HepG2 (cell line): ENCODE measurements around the gene NTN3. TPM values are rescaled to one million over a fixed set of nuclear protein-coding genes. Genes with fewer than 3 reads are reported as not detected.

Source experiments
- FOXM1 ChIP-seq: sonication (generic); formaldehyde crosslinking; IDR thresholded peaks from 2 replicates; pipeline ENCODE4 v1.5.0; 2020; ENCODE audit warnings: missing genetic modification reagents
- HDAC2 ChIP-seq: sonication (generic); formaldehyde crosslinking; IDR thresholded peaks from 2 replicates; pipeline ENCODE4 v1.4.0; 2020; ENCODE audit warnings: missing genetic modification reagents
- KLF6 ChIP-seq: IDR thresholded peaks from 2 replicates; pipeline ENCODE4 v1.8.0; 2016; ENCODE audit warnings: missing biosample characterization, missing genetic modification reagents
- KLF9 ChIP-seq: IDR thresholded peaks from 2 replicates; pipeline ENCODE4 v1.6.1; 2016; ENCODE audit warnings: low read depth
- MAF1 ChIP-seq: sonication (generic); formaldehyde crosslinking; IDR thresholded peaks from 2 replicates; pipeline ENCODE4 v1.5.0; 2020; ENCODE audit warnings: missing genetic modification reagents, borderline replicate concordance
- RAD21 ChIP-seq: fragments of 450-650 bp; formaldehyde crosslinking; IDR thresholded peaks from 2 replicates; pipeline ENCODE4 v1.5.0; 2020; ENCODE audit warnings: mild to moderate bottlenecking
- RARA ChIP-seq: IDR thresholded peaks from 2 replicates; pipeline ENCODE4 v1.6.1; 2016; ENCODE audit warnings: missing genetic modification reagents, missing compliant biosample characterization
- SMAD3 ChIP-seq: sonication (generic); formaldehyde crosslinking; IDR thresholded peaks from 2 replicates; pipeline ENCODE4 v1.4.0; 2020; ENCODE audit warnings: missing genetic modification reagents
- TBP ChIP-seq: sonication (generic); formaldehyde crosslinking; IDR thresholded peaks from 2 replicates; pipeline ENCODE4 v1.5.0; 2020; ENCODE audit warnings: missing genetic modification reagents
- TCF12 ChIP-seq, 2 experiments: fragments of 450-650 bp in 1 of 2; sonication (generic) in 1 of 2; formaldehyde crosslinking in 1 of 2; IDR thresholded peaks; 2 replicates each; pipeline versions ENCODE4 v1.6.1 to v1.8.0; 2017 to 2022; ENCODE audit warnings: antibody characterized with exemption in 1 of 2, mild to moderate bottlenecking in 1 of 2, missing genetic modification reagents in 1 of 2, moderate library complexity in 1 of 2
- ZBED4 ChIP-seq: sonication (generic); formaldehyde crosslinking; IDR thresholded peaks from 2 replicates; pipeline ENCODE4 v1.4.0; 2020; ENCODE audit warnings: missing genetic modification reagents, borderline replicate concordance
- ZBTB7A ChIP-seq: sonication (generic); formaldehyde crosslinking; IDR thresholded peaks from 2 replicates; pipeline ENCODE4 v1.8.0; 2022; ENCODE audit warnings: mild to moderate bottlenecking, missing genetic modification reagents
- ZBTB8A ChIP-seq: sonication (generic); formaldehyde crosslinking; IDR thresholded peaks from 2 replicates; pipeline ENCODE4 v1.4.0; 2020; ENCODE audit warnings: mild to moderate bottlenecking, low read depth, missing genetic modification reagents, borderline replicate concordance
- ZFP36 ChIP-seq: fragments of 150-350 bp; IDR thresholded peaks from 2 replicates; pipeline ENCODE4 v1.6.1; 2018; ENCODE audit warnings: borderline replicate concordance, low read length, low read depth; ENCODE audit not compliant: partially characterized antibody
- ZNF335 ChIP-seq: sonication (generic); formaldehyde crosslinking; IDR thresholded peaks from 2 replicates; pipeline ENCODE4 v1.4.0; 2020; ENCODE audit warnings: missing genetic modification reagents
- ZNF800 ChIP-seq: sonication (generic); formaldehyde crosslinking; IDR thresholded peaks from 2 replicates; pipeline ENCODE4 v1.4.0; 2020; ENCODE audit warnings: missing genetic modification reagents
- ZNF883 ChIP-seq: sonication (generic); formaldehyde crosslinking; IDR thresholded peaks from 2 replicates; pipeline ENCODE4 v1.5.1; 2020; ENCODE audit warnings: mild to moderate bottlenecking, missing genetic modification reagents; ENCODE audit errors: not compliant biosample characterization
- ZSCAN30 ChIP-seq: sonication (generic); formaldehyde crosslinking; IDR thresholded peaks from 2 replicates; pipeline ENCODE4 v1.5.0; 2020; ENCODE audit warnings: mild to moderate bottlenecking, missing genetic modification reagents
- polyA plus RNA-seq, 8 experiments: library from polyadenylated mRNA; depleted of rRNA in 3 of 8; stranded (reverse) in 7 of 8; unstranded in 1 of 8; fragments of >200 nt; fragmentation: Illumina TruSeq in 4 of 8; extraction: Trizol in 4 of 8; gene quantifications; 2 replicates each; pipeline versions ENCODE4 v1.2.1 to v1.2.3, GENCODE V29; 2011 to 2016; ENCODE audit warnings: low read depth in 4 of 8, missing spikeins in 1 of 8, mixed read lengths in 1 of 8; ENCODE audit not compliant: insufficient read depth in 1 of 8
- total RNA-seq, 5 experiments: library from RNA; depleted of rRNA; stranded (reverse); fragments of >200 nt; fragmentation: Illumina TruSeq; extraction: Trizol; gene quantifications; 2 replicates each; pipeline ENCODE4 v1.2.3, GENCODE V29; 2016; ENCODE audit warnings: low read depth in 1 of 5
- TF ChIP-seq, protein P1 (sequence below): sonication (generic); formaldehyde crosslinking; conservative IDR thresholded peaks from 2 replicates; pipeline ENCODE4 v1.4.0; 2020; ENCODE audit warnings: missing genetic modification reagents
- TF ChIP-seq, protein P2 (sequence below): sonication (generic); formaldehyde crosslinking; IDR thresholded peaks from 2 replicates; pipeline ENCODE4 v1.5.0; 2020; ENCODE audit warnings: missing genetic modification reagents
- TF ChIP-seq, protein P3 (sequence below): sonication (generic); formaldehyde crosslinking; IDR thresholded peaks from 2 replicates; pipeline ENCODE4 v1.5.0; 2020; ENCODE audit warnings: mild to moderate bottlenecking, low read depth, missing genetic modification reagents, borderline replicate concordance

NTN3 gene
- total and polyA plus RNA-seq, 2 of the 13 experiments (the other 11 are each of a cell fraction or from before 2014, with no cell fraction given): 0.09 to 0.20 TPM

DNA sequence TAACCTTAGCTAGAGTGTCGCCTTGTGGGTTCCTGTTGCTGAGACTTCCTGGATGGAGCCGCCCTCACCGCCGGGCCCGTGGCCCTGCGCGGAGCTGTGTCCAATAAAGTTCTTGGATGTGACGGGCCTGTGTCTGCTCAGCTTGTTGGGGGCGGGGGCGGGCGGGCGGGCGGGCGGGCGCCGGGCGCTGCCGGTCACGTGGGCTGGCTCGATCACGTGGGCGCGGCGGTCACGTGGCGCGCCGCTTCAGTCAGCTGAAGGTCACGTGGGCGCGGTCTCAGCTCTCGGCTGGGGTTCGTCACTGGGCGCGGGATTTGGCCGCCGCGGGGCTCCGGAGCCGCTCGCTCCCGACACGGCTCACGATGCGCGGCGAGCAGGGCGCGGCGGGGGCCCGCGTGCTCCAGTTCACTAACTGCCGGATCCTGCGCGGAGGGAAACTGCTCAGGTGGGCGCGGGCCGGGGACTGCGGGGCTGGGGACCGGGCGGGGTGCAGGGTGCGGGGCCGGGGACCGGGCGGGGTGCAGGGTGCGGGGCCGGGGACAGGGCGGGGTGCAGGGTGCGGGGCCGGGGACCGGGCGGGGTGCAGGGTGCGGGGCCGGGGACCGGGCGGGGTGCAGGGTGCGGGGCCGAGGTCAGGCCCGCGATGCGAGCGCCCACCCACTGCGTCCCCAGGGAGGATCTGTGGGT lies 49.1 kb downstream of the NTN3 start, which contains the start of gene AMDHD2 (continued):
- TF ChIP-seq MAF1 (CRISPR knock-in tag) (no peak), KLF9 (CRISPR knock-in tag) (no peak), ZNF335 (CRISPR knock-in tag) (no peak), RAD21 (CRISPR knock-in tag) (no peak), ZSCAN30 (CRISPR knock-in tag) (no peak), SMAD3 (CRISPR knock-in tag) (no peak), ZNF800 (CRISPR knock-in tag) (no peak), TBP (CRISPR knock-in tag) (no peak), ZNF883 (CRISPR knock-in tag) (no peak), KLF6 (CRISPR knock-in tag) (no peak), RARA (CRISPR knock-in tag) (0 out of 2 replicates have a peak, but pooled peaks have one; percentile 15), ZBED4 (CRISPR knock-in tag) (no peak), ZFP36 (no peak), ZBTB7A (CRISPR knock-in tag) (no peak), HDAC2 (CRISPR knock-in tag) (0 out of 2 replicates have a peak, but pooled peaks have one; percentile 34), FOXM1 (CRISPR knock-in tag) (no peak), TCF12 (IDR thresholded peaks at IDR 0.05) (no peak), TCF12 (CRISPR knock-in tag; IDR thresholded peaks at IDR 0.05) (no peak), ZBTB8A (CRISPR knock-in tag) (no peak)
- TF ChIP-seq, protein P1, sequence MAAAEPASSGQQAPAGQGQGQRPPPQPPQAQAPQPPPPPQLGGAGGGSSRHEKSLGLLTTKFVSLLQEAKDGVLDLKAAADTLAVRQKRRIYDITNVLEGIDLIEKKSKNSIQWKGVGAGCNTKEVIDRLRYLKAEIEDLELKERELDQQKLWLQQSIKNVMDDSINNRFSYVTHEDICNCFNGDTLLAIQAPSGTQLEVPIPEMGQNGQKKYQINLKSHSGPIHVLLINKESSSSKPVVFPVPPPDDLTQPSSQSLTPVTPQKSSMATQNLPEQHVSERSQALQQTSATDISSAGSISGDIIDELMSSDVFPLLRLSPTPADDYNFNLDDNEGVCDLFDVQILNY (CRISPR knock-in tag): peak; percentile 75; the same call in 1 of the 2 replicates
- TF ChIP-seq, protein P2, sequence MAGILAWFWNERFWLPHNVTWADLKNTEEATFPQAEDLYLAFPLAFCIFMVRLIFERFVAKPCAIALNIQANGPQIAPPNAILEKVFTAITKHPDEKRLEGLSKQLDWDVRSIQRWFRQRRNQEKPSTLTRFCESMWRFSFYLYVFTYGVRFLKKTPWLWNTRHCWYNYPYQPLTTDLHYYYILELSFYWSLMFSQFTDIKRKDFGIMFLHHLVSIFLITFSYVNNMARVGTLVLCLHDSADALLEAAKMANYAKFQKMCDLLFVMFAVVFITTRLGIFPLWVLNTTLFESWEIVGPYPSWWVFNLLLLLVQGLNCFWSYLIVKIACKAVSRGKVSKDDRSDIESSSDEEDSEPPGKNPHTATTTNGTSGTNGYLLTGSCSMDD (CRISPR knock-in tag): no peak
- TF ChIP-seq, protein P3, sequence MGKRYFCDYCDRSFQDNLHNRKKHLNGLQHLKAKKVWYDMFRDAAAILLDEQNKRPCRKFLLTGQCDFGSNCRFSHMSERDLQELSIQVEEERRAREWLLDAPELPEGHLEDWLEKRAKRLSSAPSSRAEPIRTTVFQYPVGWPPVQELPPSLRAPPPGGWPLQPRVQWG: no peak
